HepG2 (cell line): ENCODE measurements around the gene NRP1. TPM values are rescaled to one million over a fixed set of nuclear protein-coding genes. Genes with fewer than 3 reads are reported as not detected.
A peak's percentile ranks its signal among the peaks of the same experiment; 100 is the strongest.

ENCODE experiments used
- ASH2L ChIP-seq: fragments of 300-600, 200-600 bp; sonication (generic); IDR thresholded peaks from 2 replicates; pipeline ENCODE4 v1.7.0; 2017; ENCODE audit warnings: low read depth, mild to moderate bottlenecking, moderate library complexity, mixed read lengths, low read length; ENCODE audit not compliant: insufficient read length
- CREM ChIP-seq, 2 experiments: sonication (generic) in 1 of 2; formaldehyde crosslinking in 1 of 2; IDR thresholded peaks; 2 replicates each; pipeline versions ENCODE4 v1.4.0 to v1.6.1; 2016 to 2020; ENCODE audit warnings: antibody characterized with exemption in 1 of 2, mild to moderate bottlenecking in 1 of 2, missing genetic modification reagents in 1 of 2
- FOXA3 ChIP-seq: IDR thresholded peaks from 2 replicates; pipeline ENCODE4 v1.6.1; 2016; ENCODE audit warnings: missing genetic modification reagents, missing compliant biosample characterization
- FOXP1 ChIP-seq, 2 experiments: fragments of 450-650 bp in 1 of 2; IDR thresholded peaks; 2 replicates each; pipeline ENCODE4 v1.6.1; 2017 to 2018; ENCODE audit warnings: antibody characterized with exemption in 1 of 2
- HDAC1 ChIP-seq: sonication (generic); formaldehyde crosslinking; IDR thresholded peaks from 2 replicates; pipeline ENCODE4 v1.5.1; 2020; ENCODE audit warnings: mild to moderate bottlenecking, missing genetic modification reagents
- JDP2 ChIP-seq: sonication (generic); formaldehyde crosslinking; IDR thresholded peaks from 2 replicates; pipeline ENCODE4 v1.8.1; 2022; ENCODE audit warnings: missing genetic modification reagents, borderline replicate concordance
- RBFOX2 ChIP-seq: fragments of 200-400 bp; formaldehyde crosslinking; IDR thresholded peaks from 2 replicates; pipeline ENCODE4 v1.6.1; 2017; ENCODE audit warnings: low read depth, mild to moderate bottlenecking, low read length
- REL ChIP-seq: sonication (generic); formaldehyde crosslinking; conservative IDR thresholded peaks from 2 replicates; pipeline ENCODE4 v1.8.0; 2022; ENCODE audit warnings: mild to moderate bottlenecking, missing genetic modification reagents, moderate library complexity
- SATB2 ChIP-seq: sonication (generic); formaldehyde crosslinking; IDR thresholded peaks from 2 replicates; pipeline ENCODE4 v1.5.0; 2020; ENCODE audit warnings: missing genetic modification reagents
- ZMYM4 ChIP-seq: sonication (generic); formaldehyde crosslinking; IDR thresholded peaks from 2 replicates; pipeline ENCODE4 v1.8.1; 2023; ENCODE audit warnings: mild to moderate bottlenecking, missing genetic modification reagents
- ZNF33B ChIP-seq: sonication (generic); formaldehyde crosslinking; IDR thresholded peaks from 2 replicates; pipeline ENCODE4 v1.5.1; 2020; ENCODE audit warnings: mild to moderate bottlenecking, missing genetic modification reagents
- polyA plus RNA-seq, 8 experiments: library from polyadenylated mRNA; depleted of rRNA in 3 of 8; stranded (reverse) in 7 of 8; unstranded in 1 of 8; fragments of >200 nt; fragmentation: Illumina TruSeq in 4 of 8; extraction: Trizol in 4 of 8; gene quantifications; 2 replicates each; pipeline versions ENCODE4 v1.2.1 to v1.2.3, GENCODE V29; 2011 to 2016; ENCODE audit warnings: low read depth in 4 of 8, missing spikeins in 1 of 8, mixed read lengths in 1 of 8; ENCODE audit not compliant: insufficient read depth in 1 of 8
- total RNA-seq, 5 experiments: library from RNA; depleted of rRNA; stranded (reverse); fragments of >200 nt; fragmentation: Illumina TruSeq; extraction: Trizol; gene quantifications; 2 replicates each; pipeline ENCODE4 v1.2.3, GENCODE V29; 2016; ENCODE audit warnings: low read depth in 1 of 5
- TF ChIP-seq, protein P1 (sequence below): fragments of 450-650 bp; IDR thresholded peaks from 2 replicates; pipeline ENCODE4 v1.6.1; 2017; ENCODE audit warnings: mild to moderate bottlenecking
- TF ChIP-seq, protein P2 (sequence below): IDR thresholded peaks from 2 replicates; pipeline ENCODE4 v1.4.0; 2020; ENCODE audit warnings: mild to moderate bottlenecking, missing genetic modification reagents
- TF ChIP-seq, protein P3 (sequence below): sonication (generic); formaldehyde crosslinking; IDR thresholded peaks from 2 replicates; pipeline ENCODE4 v1.5.1; 2020; ENCODE audit warnings: mild to moderate bottlenecking, moderate library complexity, missing genetic modification reagents
- TF ChIP-seq, protein P4 (sequence below): sonication (generic); formaldehyde crosslinking; IDR thresholded peaks from 2 replicates; pipeline ENCODE4 v1.4.0; 2020; ENCODE audit warnings: missing genetic modification reagents
- TF ChIP-seq, protein P5 (sequence below): IDR thresholded peaks from 2 replicates; pipeline ENCODE4 v1.6.1; 2012; ENCODE audit warnings: low read depth, low read length, improper control_type of control experiment

Gene NRP1
- total and polyA plus RNA-seq, 2 of the 13 experiments (the other 11 are each of a cell fraction or from before 2014, with no cell fraction given): 5.3 to 5.8 TPM

DNA sequence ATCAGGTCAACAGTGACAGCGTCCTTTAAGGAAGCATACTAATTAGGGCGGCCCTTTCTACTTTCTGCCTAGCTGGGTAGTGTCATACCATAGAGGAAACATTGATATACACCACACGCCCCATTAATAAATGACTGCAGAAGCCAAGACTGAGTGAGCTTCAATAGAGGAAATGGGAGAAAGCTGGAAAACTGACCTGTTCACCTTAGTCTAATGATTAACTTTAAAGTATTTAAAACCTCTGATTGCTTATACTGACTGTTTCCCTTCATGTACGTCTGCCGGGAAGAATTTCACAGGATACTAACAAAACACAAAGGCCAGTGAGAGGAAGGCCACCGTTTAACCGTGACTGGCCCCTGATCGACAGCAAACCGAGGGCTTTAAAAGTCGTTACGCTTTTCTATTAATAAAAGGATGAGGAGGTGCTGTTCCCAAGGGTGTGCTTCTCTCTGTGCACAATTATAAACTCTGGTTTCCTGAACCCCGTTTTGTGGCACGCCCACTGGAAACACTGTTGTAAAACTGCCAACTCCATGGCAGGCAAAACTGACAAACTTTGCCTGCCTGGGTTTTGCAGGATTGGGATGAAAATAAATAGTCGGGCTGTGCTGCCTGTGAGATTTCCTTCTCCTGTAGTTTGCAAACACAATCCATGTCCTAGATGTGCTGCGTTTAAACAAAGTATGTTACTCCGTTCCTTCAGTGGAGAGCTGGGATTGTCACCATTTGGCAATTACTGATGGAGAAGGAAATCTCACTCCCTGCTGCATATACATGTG lies 137.6 kb downstream of the NRP1 start (continued):
- TF ChIP-seq, protein P1, sequence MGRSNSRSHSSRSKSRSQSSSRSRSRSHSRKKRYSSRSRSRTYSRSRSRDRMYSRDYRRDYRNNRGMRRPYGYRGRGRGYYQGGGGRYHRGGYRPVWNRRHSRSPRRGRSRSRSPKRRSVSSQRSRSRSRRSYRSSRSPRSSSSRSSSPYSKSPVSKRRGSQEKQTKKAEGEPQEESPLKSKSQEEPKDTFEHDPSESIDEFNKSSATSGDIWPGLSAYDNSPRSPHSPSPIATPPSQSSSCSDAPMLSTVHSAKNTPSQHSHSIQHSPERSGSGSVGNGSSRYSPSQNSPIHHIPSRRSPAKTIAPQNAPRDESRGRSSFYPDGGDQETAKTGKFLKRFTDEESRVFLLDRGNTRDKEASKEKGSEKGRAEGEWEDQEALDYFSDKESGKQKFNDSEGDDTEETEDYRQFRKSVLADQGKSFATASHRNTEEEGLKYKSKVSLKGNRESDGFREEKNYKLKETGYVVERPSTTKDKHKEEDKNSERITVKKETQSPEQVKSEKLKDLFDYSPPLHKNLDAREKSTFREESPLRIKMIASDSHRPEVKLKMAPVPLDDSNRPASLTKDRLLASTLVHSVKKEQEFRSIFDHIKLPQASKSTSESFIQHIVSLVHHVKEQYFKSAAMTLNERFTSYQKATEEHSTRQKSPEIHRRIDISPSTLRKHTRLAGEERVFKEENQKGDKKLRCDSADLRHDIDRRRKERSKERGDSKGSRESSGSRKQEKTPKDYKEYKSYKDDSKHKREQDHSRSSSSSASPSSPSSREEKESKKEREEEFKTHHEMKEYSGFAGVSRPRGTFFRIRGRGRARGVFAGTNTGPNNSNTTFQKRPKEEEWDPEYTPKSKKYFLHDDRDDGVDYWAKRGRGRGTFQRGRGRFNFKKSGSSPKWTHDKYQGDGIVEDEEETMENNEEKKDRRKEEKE: no peak
- TF ChIP-seq, protein P2, sequence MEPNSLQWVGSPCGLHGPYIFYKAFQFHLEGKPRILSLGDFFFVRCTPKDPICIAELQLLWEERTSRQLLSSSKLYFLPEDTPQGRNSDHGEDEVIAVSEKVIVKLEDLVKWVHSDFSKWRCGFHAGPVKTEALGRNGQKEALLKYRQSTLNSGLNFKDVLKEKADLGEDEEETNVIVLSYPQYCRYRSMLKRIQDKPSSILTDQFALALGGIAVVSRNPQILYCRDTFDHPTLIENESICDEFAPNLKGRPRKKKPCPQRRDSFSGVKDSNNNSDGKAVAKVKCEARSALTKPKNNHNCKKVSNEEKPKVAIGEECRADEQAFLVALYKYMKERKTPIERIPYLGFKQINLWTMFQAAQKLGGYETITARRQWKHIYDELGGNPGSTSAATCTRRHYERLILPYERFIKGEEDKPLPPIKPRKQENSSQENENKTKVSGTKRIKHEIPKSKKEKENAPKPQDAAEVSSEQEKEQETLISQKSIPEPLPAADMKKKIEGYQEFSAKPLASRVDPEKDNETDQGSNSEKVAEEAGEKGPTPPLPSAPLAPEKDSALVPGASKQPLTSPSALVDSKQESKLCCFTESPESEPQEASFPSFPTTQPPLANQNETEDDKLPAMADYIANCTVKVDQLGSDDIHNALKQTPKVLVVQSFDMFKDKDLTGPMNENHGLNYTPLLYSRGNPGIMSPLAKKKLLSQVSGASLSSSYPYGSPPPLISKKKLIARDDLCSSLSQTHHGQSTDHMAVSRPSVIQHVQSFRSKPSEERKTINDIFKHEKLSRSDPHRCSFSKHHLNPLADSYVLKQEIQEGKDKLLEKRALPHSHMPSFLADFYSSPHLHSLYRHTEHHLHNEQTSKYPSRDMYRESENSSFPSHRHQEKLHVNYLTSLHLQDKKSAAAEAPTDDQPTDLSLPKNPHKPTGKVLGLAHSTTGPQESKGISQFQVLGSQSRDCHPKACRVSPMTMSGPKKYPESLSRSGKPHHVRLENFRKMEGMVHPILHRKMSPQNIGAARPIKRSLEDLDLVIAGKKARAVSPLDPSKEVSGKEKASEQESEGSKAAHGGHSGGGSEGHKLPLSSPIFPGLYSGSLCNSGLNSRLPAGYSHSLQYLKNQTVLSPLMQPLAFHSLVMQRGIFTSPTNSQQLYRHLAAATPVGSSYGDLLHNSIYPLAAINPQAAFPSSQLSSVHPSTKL (CRISPR knock-in tag): peak; percentile 92
- TF ChIP-seq RBFOX2 (peak; percentile 67), ZMYM4 (peak; percentile 60), CREM (IDR thresholded peaks at IDR 0.05) (peak; percentile 76), CREM (CRISPR knock-in tag; IDR thresholded peaks at IDR 0.05) (no peak), JDP2 (no peak), HDAC1 (peak; percentile 59), ZNF33B (CRISPR knock-in tag) (peak; percentile 50; the same call in 1 of the 2 replicates), ASH2L (peak; percentile 66), REL (CRISPR knock-in tag) (no peak), FOXA3 (CRISPR knock-in tag) (peak; percentile 74), FOXP1 (IDR thresholded peaks at IDR 0.05) (no peak), FOXP1 (CRISPR knock-in tag; IDR thresholded peaks at IDR 0.05) (peak; percentile 61), SATB2 (peak; percentile 72; the same call in 1 of the 2 replicates)
- TF ChIP-seq, protein P3, sequence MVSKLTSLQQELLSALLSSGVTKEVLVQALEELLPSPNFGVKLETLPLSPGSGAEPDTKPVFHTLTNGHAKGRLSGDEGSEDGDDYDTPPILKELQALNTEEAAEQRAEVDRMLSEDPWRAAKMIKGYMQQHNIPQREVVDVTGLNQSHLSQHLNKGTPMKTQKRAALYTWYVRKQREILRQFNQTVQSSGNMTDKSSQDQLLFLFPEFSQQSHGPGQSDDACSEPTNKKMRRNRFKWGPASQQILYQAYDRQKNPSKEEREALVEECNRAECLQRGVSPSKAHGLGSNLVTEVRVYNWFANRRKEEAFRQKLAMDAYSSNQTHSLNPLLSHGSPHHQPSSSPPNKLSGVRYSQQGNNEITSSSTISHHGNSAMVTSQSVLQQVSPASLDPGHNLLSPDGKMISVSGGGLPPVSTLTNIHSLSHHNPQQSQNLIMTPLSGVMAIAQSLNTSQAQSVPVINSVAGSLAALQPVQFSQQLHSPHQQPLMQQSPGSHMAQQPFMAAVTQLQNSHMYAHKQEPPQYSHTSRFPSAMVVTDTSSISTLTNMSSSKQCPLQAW (CRISPR knock-in tag): peak; percentile 84
- TF ChIP-seq, protein P4, sequence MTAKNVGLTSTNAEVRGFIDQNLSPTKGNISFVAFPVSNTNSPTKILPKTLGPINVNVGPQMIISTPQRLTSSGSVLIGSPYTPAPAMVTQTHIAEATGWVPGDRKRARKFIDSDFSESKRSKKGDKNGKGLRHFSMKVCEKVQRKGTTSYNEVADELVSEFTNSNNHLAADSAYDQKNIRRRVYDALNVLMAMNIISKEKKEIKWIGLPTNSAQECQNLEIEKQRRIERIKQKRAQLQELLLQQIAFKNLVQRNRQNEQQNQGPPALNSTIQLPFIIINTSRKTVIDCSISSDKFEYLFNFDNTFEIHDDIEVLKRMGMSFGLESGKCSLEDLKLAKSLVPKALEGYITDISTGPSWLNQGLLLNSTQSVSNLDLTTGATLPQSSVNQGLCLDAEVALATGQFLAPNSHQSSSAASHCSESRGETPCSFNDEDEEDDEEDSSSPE (CRISPR knock-in tag): no peak
- TF ChIP-seq, protein P5, sequence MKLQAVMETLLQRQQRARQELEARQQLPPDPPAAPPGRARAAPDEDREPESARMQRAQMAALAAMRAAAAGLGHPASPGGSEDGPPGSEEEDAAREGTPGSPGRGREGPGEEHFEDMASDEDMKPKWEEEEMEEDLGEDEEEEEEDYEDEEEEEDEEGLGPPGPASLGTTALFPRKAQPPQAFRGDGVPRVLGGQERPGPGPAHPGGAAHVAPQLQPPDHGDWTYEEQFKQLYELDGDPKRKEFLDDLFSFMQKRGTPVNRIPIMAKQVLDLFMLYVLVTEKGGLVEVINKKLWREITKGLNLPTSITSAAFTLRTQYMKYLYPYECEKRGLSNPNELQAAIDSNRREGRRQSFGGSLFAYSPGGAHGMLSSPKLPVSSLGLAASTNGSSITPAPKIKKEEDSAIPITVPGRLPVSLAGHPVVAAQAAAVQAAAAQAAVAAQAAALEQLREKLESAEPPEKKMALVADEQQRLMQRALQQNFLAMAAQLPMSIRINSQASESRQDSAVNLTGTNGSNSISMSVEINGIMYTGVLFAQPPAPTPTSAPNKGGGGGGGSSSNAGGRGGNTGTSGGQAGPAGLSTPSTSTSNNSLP: peak; percentile 37; the same call in 1 of the 2 replicates
